BLaER1 treated with 17β-estradiol and CSF1 and Interleukin-3, amounts not matched to agents 10 nM and 100 nM (cell line): ENCODE results near the gene CYBC1.

Source experiments
- H3K27ac ChIP-seq, 11 experiments: shearing (Covaris generic); formaldehyde crosslinking; 2 replicates each; pipeline ENCODE4 v1.8.1; 2022
- H3K27me3 ChIP-seq, 11 experiments: shearing (Covaris generic); formaldehyde crosslinking; 2 replicates each; pipeline ENCODE4 v1.8.1; 2022
- H3K36me3 ChIP-seq, 11 experiments: shearing (Covaris generic); formaldehyde crosslinking; 2 replicates each; pipeline ENCODE4 v1.8.1; 2022
- H3K4me1 ChIP-seq, 10 experiments: shearing (Covaris generic); formaldehyde crosslinking; 2 replicates each; pipeline ENCODE4 v1.8.1; 2022
- H3K4me2 ChIP-seq, 11 experiments: shearing (Covaris generic); formaldehyde crosslinking; 2 replicates each; pipeline ENCODE4 v1.8.1; 2022
- H3K4me3 ChIP-seq, 10 experiments: shearing (Covaris generic); formaldehyde crosslinking; 2 replicates each; pipeline ENCODE4 v1.8.1; 2022
- H3K9ac ChIP-seq, 11 experiments: shearing (Covaris generic); formaldehyde crosslinking; 2 replicates each; pipeline ENCODE4 v1.8.1; 2022
- H3K9me3 ChIP-seq, 11 experiments: shearing (Covaris generic); formaldehyde crosslinking; replicated peaks in 1 of 11; 2 replicates each; pipeline ENCODE4 v1.8.1; 2022
- H4K20me1 ChIP-seq, 11 experiments: shearing (Covaris generic); formaldehyde crosslinking; 2 replicates each; pipeline ENCODE4 v1.8.1; 2022
- Cebpa-rat ChIP-seq, 11 experiments: shearing (Covaris generic); IDR thresholded peaks; 2 replicates each; pipeline ENCODE4 v1.8.1; 2022

The CYBC1 gene

GRCh38 chr17:82433560-82434215, 16.9 kb downstream of the CYBC1 start:
- no peaks in the 10 kb centered on the region for H3K9me3 ChIP-seq
- no peak overlapping the region for H3K4me3 ChIP-seq
- peaks cover 42 to 85% (median 66%) of the 10 kb centered on the region in 10 experiments for H3K4me1 ChIP-seq
- H3K27me3 ChIP-seq: no peaks in the 10 kb centered on the region
- peaks cover 0 to 51% (median 16%) of the 10 kb centered on the region in 11 experiments; a peak in 17 of 22 replicates for H3K36me3 ChIP-seq
- peak overlapping the region in 2 of 11 experiments; percentile 18 to 53; a peak in 1 of 22 replicates for H3K9ac ChIP-seq
- H3K4me2 ChIP-seq: peak overlapping the region; percentile 79 to 88 (median 84); a peak in 21 of 22 replicates
- H3K27ac ChIP-seq: peak overlapping the region in 2 of 11 experiments; percentile 9 to 23; a peak in 2 of 22 replicates
- no peak for TF ChIP-seq Cebpa-rat (IDR thresholded peaks at IDR 0.05)
- H4K20me1 ChIP-seq: peaks cover 0 to 15% (median 0%) of the 10 kb centered on the region in 11 experiments; a peak in 4 of 22 replicates

GRCh38 chr17:82432017-82432416, 18.5 kb downstream of the CYBC1 start:
- Histone ChIP-seq H3K9me3 (no peaks in the 10 kb centered on the region), H3K4me1 (peaks cover 46 to 82% (median 66%) of the 10 kb centered on the region in 10 experiments), H3K4me2 (peak overlapping the region in 6 of 11 experiments; percentile 2 to 24 (median 12); a peak in 3 of 22 replicates), H3K27me3 (no peaks in the 10 kb centered on the region), H3K4me3 (no peak overlapping the region), H3K9ac (no peak overlapping the region), H3K36me3 (peaks cover 0 to 37% (median 8%) of the 10 kb centered on the region in 11 experiments; a peak in 17 of 22 replicates), H3K27ac (no peak overlapping the region), H4K20me1 (peaks cover 0 to 11% (median 0%) of the 10 kb centered on the region in 11 experiments; a peak in 1 of 22 replicates)
- TF ChIP-seq Cebpa-rat (IDR thresholded peaks at IDR 0.05): no peak

- Histone ChIP-seq H3K36me3 (peaks cover 0 to 27% (median 0%) of the 10 kb centered on the region in 11 experiments; a peak in 5 of 22 replicates), H3K9ac (peak overlapping the region in 5 of 11 experiments; percentile 4 to 38 (median 21); a peak in 4 of 22 replicates), H3K9me3 (no peaks in the 10 kb centered on the region), H3K27me3 (no peaks in the 10 kb centered on the region), H3K4me3 (peak overlapping the region in 4 of 10 experiments; percentile 20 to 51 (median 41); a peak in 3 of 20 replicates), H3K4me2 (peak overlapping the region; percentile 62 to 94 (median 77)), H4K20me1 (no peaks in the 10 kb centered on the region), H3K4me1 (peaks cover 37 to 60% (median 46%) of the 10 kb centered on the region in 10 experiments), H3K27ac (peak overlapping the region in 10 of 11 experiments; percentile 22 to 70 (median 56); a peak in 18 of 22 replicates)
- TF ChIP-seq Cebpa-rat (IDR thresholded peaks at IDR 0.05): no peak
Observed at GRCh38 chr17:82429824-82430223, 20.7 kb downstream of the CYBC1 start.

- Histone ChIP-seq H3K4me1 (peaks cover 24 to 48% (median 35%) of the 10 kb centered on the region in 10 experiments), H4K20me1 (0 out of 22 replicates have a peak, but pooled peaks cover 0 to 4% (median 0%) of the 10 kb centered on the region in 11 experiments), H3K27me3 (no peaks in the 10 kb centered on the region), H3K27ac (peak overlapping the region in 5 of 11 experiments; percentile 18 to 70 (median 49); a peak in 7 of 22 replicates), H3K9me3 (no peaks in the 10 kb centered on the region), H3K36me3 (peaks cover 0 to 32% (median 4%) of the 10 kb centered on the region in 11 experiments; a peak in 6 of 22 replicates), H3K9ac (no peak overlapping the region), H3K4me2 (peak overlapping the region; percentile 62 to 94 (median 77)), H3K4me3 (peak overlapping the region in 2 of 10 experiments; percentile 47 to 51; a peak in 4 of 20 replicates)
- TF ChIP-seq Cebpa-rat (IDR thresholded peaks at IDR 0.05): no peak
Observed at GRCh38 chr17:82428546-82428945, 22.0 kb downstream of the CYBC1 start.

- H3K4me3 ChIP-seq: no peak overlapping the region
- peaks cover 19 to 28% (median 26%) of the 10 kb centered on the region in 10 experiments for H3K4me1 ChIP-seq
- H4K20me1 ChIP-seq: 0 out of 22 replicates have a peak, but pooled peaks cover 0 to 9% (median 0%) of the 10 kb centered on the region in 11 experiments
- peaks cover 0 to 7% (median 6%) of the 10 kb centered on the region in 11 experiments; a peak in 6 of 22 replicates for H3K9me3 ChIP-seq
- no peak for TF ChIP-seq Cebpa-rat (IDR thresholded peaks at IDR 0.05)
- no peaks in the 10 kb centered on the region for H3K27me3 ChIP-seq
- H3K36me3 ChIP-seq: peaks cover 9 to 52% (median 32%) of the 10 kb centered on the region in 11 experiments; a peak in 21 of 22 replicates
- no peak overlapping the region; a peak in 1 of 22 replicates for H3K9ac ChIP-seq
- no peak overlapping the region for H3K4me2 ChIP-seq
- no peak overlapping the region for H3K27ac ChIP-seq
Observed at GRCh38 chr17:82424863-82425159, 25.7 kb downstream of the CYBC1 start.

GRCh38 chr17:82424001-82424862, 26.3 kb downstream of the CYBC1 start:
- Histone ChIP-seq H3K4me1 (peaks cover 16 to 28% (median 24%) of the 10 kb centered on the region in 10 experiments), H3K9me3 (peaks cover 0 to 7% (median 6%) of the 10 kb centered on the region in 11 experiments; a peak in 6 of 22 replicates), H3K4me2 (no peak overlapping the region), H3K4me3 (no peak overlapping the region), H4K20me1 (peaks cover 0 to 9% (median 0%) of the 10 kb centered on the region in 11 experiments; a peak in 3 of 22 replicates), H3K36me3 (peaks cover 9 to 52% (median 32%) of the 10 kb centered on the region in 11 experiments; a peak in 21 of 22 replicates), H3K9ac (no peak overlapping the region; a peak in 1 of 22 replicates), H3K27ac (no peak overlapping the region), H3K27me3 (no peaks in the 10 kb centered on the region)
- no peak for TF ChIP-seq Cebpa-rat (IDR thresholded peaks at IDR 0.05)

- Histone ChIP-seq H3K4me1 (peaks cover 15 to 40% (median 28%) of the 10 kb centered on the region in 10 experiments), H3K4me3 (peak overlapping the region; percentile 73 to 96 (median 90)), H3K27ac (peak overlapping the region; percentile 4 to 94 (median 87); a peak in 20 of 22 replicates), H3K27me3 (no peaks in the 10 kb centered on the region), H4K20me1 (peaks cover 19 to 44% (median 35%) of the 10 kb centered on the region in 11 experiments), H3K9ac (peak overlapping the region; percentile 77 to 94 (median 88)), H3K4me2 (peak overlapping the region; percentile 81 to 97 (median 92)), H3K36me3 (peaks cover 9 to 42% (median 32%) of the 10 kb centered on the region in 11 experiments; a peak in 21 of 22 replicates), H3K9me3 (peaks cover 0 to 7% (median 6%) of the 10 kb centered on the region in 11 experiments; a peak in 6 of 22 replicates)
- TF ChIP-seq Cebpa-rat (IDR thresholded peaks at IDR 0.05): no peak
Observed at GRCh38 chr17:82419540-82419939, 31.0 kb downstream of the CYBC1 start.
